ENCODE results near the gene RELN.

DNA sequence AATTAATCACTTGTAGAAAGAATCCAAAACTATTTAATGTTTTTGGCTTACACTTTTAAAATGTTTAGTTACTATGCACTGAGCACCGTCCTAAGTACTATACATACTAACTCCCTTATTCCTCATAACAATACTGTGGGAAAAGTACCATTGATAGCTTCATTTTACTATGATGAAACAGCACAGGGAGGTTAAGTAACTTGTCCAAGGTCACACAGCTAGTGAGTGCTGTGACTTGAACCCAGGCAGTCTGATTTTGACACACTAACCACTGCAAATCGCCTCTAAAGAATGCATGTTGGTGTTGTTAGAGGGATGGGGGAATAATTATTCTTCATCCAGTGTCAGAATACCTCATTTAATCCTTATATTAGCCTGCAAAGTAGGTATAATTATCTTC is 1.9 kb upstream of the RELN start:
- TF ChIP-seq, protein P1, sequence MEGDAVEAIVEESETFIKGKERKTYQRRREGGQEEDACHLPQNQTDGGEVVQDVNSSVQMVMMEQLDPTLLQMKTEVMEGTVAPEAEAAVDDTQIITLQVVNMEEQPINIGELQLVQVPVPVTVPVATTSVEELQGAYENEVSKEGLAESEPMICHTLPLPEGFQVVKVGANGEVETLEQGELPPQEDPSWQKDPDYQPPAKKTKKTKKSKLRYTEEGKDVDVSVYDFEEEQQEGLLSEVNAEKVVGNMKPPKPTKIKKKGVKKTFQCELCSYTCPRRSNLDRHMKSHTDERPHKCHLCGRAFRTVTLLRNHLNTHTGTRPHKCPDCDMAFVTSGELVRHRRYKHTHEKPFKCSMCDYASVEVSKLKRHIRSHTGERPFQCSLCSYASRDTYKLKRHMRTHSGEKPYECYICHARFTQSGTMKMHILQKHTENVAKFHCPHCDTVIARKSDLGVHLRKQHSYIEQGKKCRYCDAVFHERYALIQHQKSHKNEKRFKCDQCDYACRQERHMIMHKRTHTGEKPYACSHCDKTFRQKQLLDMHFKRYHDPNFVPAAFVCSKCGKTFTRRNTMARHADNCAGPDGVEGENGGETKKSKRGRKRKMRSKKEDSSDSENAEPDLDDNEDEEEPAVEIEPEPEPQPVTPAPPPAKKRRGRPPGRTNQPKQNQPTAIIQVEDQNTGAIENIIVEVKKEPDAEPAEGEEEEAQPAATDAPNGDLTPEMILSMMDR (IDR thresholded peaks at IDR 0.05): no peak
- TF ChIP-seq ZFX (IDR thresholded peaks at IDR 0.05; ENCODE audit: borderline replicate concordance): no peak

Measured in 22Rv1 (cell line).